Activated naive CD8-positive, alpha-beta T cell (primary cell): ENCODE results near the gene CRTC2.

ENCODE experiments used
- H3K27ac Mint-ChIP-seq: one replicate; pipeline ENCODE4 v1.8.0; 2021; ENCODE audit warnings: mixed read lengths
- H3K27me3 Mint-ChIP-seq: one replicate; pipeline ENCODE4 v1.8.0; 2021; ENCODE audit warnings: mixed read lengths
- H3K36me3 Mint-ChIP-seq: one replicate; pipeline ENCODE4 v1.8.0; 2021; ENCODE audit warnings: mixed read lengths
- H3K4me1 Mint-ChIP-seq: one replicate; pipeline ENCODE4 v1.8.0; 2021; ENCODE audit warnings: low read depth, mixed read lengths
- H3K4me3 Mint-ChIP-seq: one replicate; pipeline ENCODE4 v1.8.0; 2021; ENCODE audit warnings: mild to moderate bottlenecking, mixed read lengths
- H3K9me3 Mint-ChIP-seq: one replicate; pipeline ENCODE4 v1.8.0; 2021; ENCODE audit warnings: low read depth, mixed read lengths

Gene CRTC2

DNA sequence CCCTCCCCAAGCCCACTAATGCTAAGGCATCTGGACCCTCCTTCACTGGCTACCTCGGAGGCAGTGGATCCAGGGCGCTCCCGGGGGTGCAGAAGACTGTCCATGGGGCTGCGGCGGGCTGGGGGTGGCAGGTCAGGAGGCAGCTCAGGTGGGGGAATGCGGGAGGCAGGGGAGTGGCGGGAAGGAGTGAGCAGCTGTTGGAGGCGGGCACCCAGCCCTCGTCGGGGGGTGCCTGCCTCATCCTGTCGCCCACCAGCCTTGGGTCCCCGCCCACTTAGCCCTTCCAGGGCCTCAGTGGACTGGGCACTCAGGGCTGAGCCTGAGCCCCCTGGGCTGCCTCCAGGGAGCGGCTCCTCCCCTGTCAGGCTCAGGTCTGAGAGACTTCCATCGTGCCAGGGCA is 25.0 kb downstream of the CRTC2 start:
- Mint-ChIP-seq H3K4me3 (no peak overlapping the region), H3K4me1 (peaks cover 7% of the 10 kb centered on the region)

GRCh38 chr1:153932156-153933131 is 26.0 kb downstream of the CRTC2 start:
- Mint-ChIP-seq H3K36me3 (peaks cover 6% of the 10 kb centered on the region), H3K27me3 (no peaks in the 10 kb centered on the region), H3K9me3 (no peaks in the 10 kb centered on the region), H3K4me1 (peaks cover 12% of the 10 kb centered on the region), H3K4me3 (no peak overlapping the region), H3K27ac (no peak overlapping the region)

More for the DNA sequence above, 25.0 kb downstream of the CRTC2 start:
- peaks cover 8% of the 10 kb centered on the region for H3K36me3 Mint-ChIP-seq
- H3K27ac Mint-ChIP-seq, result no peak overlapping the region
- no peaks in the 10 kb centered on the region for H3K27me3 Mint-ChIP-seq
- H3K9me3 Mint-ChIP-seq, result no peaks in the 10 kb centered on the region

GRCh38 chr1:153929981-153930948 is 28.1 kb downstream of the CRTC2 start:
- Mint-ChIP-seq H3K27me3 (no peaks in the 10 kb centered on the region), H3K36me3 (no peaks in the 10 kb centered on the region), H3K4me3 (no peak overlapping the region), H3K4me1 (peaks cover 17% of the 10 kb centered on the region), H3K9me3 (no peaks in the 10 kb centered on the region), H3K27ac (no peak overlapping the region)

- H3K36me3 Mint-ChIP-seq, result no peaks in the 10 kb centered on the region
- H3K4me3 Mint-ChIP-seq, result no peak overlapping the region
- no peaks in the 10 kb centered on the region for H3K9me3 Mint-ChIP-seq
- no peak overlapping the region for H3K27ac Mint-ChIP-seq
- H3K4me1 Mint-ChIP-seq, result peaks cover 17% of the 10 kb centered on the region
- no peaks in the 10 kb centered on the region for H3K27me3 Mint-ChIP-seq
Observed at GRCh38 chr1:153929426-153929825, 29.0 kb downstream of the CRTC2 start.

- H3K9me3 Mint-ChIP-seq, result no peaks in the 10 kb centered on the region
- H3K27ac Mint-ChIP-seq, result peak overlapping the region; percentile 76
- H3K4me3 Mint-ChIP-seq, result no peak overlapping the region
- H3K27me3 Mint-ChIP-seq, result no peaks in the 10 kb centered on the region
- peaks cover 19% of the 10 kb centered on the region for H3K4me1 Mint-ChIP-seq
- H3K36me3 Mint-ChIP-seq, result no peaks in the 10 kb centered on the region
Observed at GRCh38 chr1:153928791-153929341, 29.5 kb downstream of the CRTC2 start.

- H3K4me1 Mint-ChIP-seq, result peaks cover 21% of the 10 kb centered on the region
- H3K9me3 Mint-ChIP-seq, result no peaks in the 10 kb centered on the region
- H3K27ac Mint-ChIP-seq, result peak overlapping the region; percentile 76
- H3K36me3 Mint-ChIP-seq, result no peaks in the 10 kb centered on the region
- H3K27me3 Mint-ChIP-seq, result no peaks in the 10 kb centered on the region
- H3K4me3 Mint-ChIP-seq, result no peak overlapping the region
Observed at GRCh38 chr1:153928245-153928644, 30.2 kb downstream of the CRTC2 start.

GRCh38 chr1:153926405-153926804 is 32.0 kb downstream of the CRTC2 start:
- Mint-ChIP-seq H3K27me3 (no peaks in the 10 kb centered on the region), H3K4me1 (peaks cover 24% of the 10 kb centered on the region), H3K27ac (no peak overlapping the region), H3K9me3 (no peaks in the 10 kb centered on the region), H3K4me3 (no peak overlapping the region), H3K36me3 (no peaks in the 10 kb centered on the region)

- H3K27me3 Mint-ChIP-seq, result no peaks in the 10 kb centered on the region
- peak within 1 kb of the TSS; percentile 94 for H3K27ac Mint-ChIP-seq
- no peaks in the 10 kb centered on the region for H3K36me3 Mint-ChIP-seq
- H3K4me1 Mint-ChIP-seq, result peaks cover 44% of the 10 kb centered on the region
- H3K4me3 Mint-ChIP-seq, result peak within 1 kb of the TSS; percentile 95
- H3K9me3 Mint-ChIP-seq, result no peaks in the 10 kb centered on the region
Observed at GRCh38 chr1:153922972-153923925, 35.2 kb downstream of the CRTC2 start, which contains the start of gene GATAD2B. GATAD2B (minus strand) TSS chr1:153922972; CDS start chr1:153828347, 94,625 bp downstream.

DNA sequence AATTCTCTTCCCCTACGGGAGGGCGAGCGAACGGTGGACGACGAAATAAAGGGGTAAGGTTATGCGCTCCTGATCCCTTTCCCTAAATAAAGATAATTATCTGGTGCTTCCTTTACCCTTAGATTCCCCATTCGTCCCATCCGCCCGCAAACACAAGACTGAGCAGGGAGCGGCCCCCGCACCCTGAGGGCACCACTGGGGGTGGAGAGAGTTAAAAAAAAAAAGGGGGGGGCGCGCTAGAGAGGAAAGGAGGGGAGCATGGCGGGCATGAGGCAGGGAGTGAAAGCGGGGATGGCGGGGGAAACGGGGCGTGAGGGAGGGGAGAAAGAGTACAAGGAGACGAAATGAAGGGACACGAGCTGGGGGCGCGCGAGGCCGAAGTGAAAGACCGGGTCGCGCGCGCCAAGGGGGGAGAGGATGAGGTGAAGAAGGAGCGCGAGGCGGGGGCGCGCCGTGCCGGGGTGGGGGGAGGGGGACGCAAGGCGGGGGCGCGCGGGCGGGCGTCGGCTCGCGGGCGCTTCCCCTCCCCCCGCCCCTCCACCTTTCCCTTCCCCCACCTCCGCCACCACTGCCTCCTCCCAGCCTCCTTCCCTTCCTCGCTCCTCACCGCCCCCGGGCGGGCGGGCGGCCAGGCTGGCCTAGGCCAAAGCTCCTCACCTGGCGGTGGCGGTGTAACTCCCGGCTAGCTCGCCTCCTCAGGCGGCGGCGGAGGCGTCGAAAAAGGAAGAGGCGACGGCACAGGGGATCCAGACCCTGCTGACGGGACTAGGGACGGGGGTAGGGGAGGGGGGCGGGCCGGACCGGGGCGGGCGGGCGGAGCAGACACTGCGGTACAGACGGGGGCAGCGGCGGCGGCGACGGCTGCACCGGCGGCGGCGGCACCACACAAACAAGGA is 36.1 kb downstream of the CRTC2 start:
- peak overlapping the region; percentile 94 for H3K27ac Mint-ChIP-seq
- no peaks in the 10 kb centered on the region for H3K36me3 Mint-ChIP-seq
- H3K27me3 Mint-ChIP-seq, result no peaks in the 10 kb centered on the region
- H3K9me3 Mint-ChIP-seq, result no peaks in the 10 kb centered on the region
- peak overlapping the region; percentile 95 for H3K4me3 Mint-ChIP-seq
- peaks cover 50% of the 10 kb centered on the region for H3K4me1 Mint-ChIP-seq

DNA sequence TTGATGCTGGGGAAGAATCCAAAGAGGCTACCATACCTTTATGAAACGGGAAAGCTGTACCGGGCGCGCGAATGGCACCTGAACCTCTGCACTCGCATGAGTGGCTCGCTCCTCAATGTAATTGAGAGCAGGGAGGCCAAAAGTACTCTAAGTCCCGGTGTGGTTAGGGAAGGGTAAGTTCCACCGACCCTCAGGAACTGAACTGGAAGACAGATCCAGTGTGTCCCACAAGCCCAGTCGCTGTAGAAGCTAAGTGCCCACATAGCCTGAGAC is 36.7 kb downstream of the CRTC2 start:
- H3K36me3 Mint-ChIP-seq, result no peaks in the 10 kb centered on the region
- peak overlapping the region; percentile 95 for H3K4me3 Mint-ChIP-seq
- peak overlapping the region; percentile 94 for H3K27ac Mint-ChIP-seq
- H3K9me3 Mint-ChIP-seq, result no peaks in the 10 kb centered on the region
- no peaks in the 10 kb centered on the region for H3K27me3 Mint-ChIP-seq
- peaks cover 50% of the 10 kb centered on the region for H3K4me1 Mint-ChIP-seq

DNA sequence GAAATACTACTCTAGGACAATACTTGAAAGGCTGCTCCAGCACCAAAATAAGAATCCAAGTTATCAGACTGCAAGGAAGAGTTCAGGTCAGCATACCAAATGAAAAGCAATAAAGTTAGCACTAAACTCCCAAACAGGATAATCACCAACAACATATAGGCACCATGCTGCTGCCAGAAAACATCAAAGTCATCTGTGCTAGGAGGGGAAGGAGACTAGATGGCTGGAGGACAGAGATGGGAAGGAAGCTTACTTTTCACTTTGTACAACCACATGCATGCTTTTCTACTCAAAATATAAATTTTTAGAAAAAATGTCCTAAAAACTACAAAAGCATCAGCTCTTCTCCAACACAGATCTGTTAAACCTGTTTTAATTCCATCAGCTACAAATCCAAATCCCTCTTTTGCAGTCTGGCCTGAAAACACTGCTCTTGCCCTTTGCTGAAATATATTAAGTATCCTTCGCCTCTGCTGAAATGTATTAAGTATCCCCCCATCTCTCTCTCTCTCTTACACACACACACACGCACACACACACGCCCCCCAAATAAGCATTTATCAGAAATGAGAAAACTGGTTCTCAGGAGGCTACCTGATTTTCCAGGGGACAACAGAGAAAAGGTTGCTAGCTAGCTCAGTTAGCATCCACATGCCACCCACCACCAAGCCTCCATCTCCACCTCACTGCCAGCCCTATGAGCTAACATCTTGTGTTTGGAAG is 37.2 kb downstream of the CRTC2 start:
- Mint-ChIP-seq H3K4me1 (peaks cover 53% of the 10 kb centered on the region), H3K27ac (peak overlapping the region; percentile 94), H3K9me3 (no peaks in the 10 kb centered on the region), H3K27me3 (no peaks in the 10 kb centered on the region), H3K36me3 (peaks cover 1% of the 10 kb centered on the region), H3K4me3 (peak overlapping the region; percentile 95)

DNA sequence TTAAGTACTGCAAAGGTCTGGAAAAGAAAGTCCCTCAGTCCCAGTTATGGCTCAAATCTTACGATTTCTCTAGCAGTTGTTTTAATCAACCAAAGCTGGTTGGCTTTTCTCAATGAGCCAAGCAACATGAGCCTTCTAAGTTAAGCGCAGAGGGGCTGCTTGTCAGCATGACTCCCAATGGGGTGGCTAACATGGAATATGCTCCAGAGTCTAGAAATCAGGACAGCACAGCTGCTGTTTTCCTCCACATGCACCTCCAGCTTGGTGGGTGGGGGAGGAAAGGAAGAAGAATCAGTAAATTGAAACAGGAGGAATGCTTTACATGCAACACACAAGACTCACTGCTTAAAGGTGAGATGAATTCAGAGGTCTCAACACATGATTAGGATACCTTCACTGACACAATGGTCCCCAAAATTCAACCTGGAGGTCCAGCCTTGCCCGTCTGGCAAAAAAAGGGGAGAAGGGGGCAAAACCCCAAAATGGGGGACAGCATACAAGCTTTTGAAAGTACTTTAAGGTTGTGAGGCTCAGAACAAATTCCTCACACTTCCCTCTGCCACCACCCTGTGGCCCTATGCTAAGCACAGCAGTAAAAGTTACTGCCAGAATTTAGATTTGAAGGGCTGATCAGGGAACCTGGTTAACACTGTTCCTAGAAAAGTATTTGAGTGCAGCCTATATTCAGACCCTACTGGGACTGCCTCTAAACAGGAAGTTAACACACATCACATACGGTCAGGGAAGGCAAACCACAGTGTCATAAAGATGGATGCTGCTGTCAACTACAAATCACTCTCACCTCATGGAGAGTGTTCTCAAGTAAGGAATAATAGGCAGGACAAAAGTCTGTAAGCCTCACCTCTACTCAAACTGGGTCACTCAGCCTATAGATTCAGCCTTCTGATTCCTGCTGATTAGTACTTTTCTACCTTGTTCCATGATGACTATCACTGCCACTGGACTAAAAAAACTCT is 38.2 kb downstream of the CRTC2 start:
- peak overlapping the region; percentile 95 for H3K4me3 Mint-ChIP-seq
- no peaks in the 10 kb centered on the region for H3K9me3 Mint-ChIP-seq
- H3K36me3 Mint-ChIP-seq, result peaks cover 2% of the 10 kb centered on the region
- H3K27me3 Mint-ChIP-seq, result no peaks in the 10 kb centered on the region
- peak overlapping the region; percentile 94 for H3K27ac Mint-ChIP-seq
- peaks cover 56% of the 10 kb centered on the region for H3K4me1 Mint-ChIP-seq
